Measurements from ENCODE around the gene BDH2. TPM values are rescaled to one million over a fixed set of nuclear protein-coding genes. Genes with fewer than 3 reads are reported as not detected.

Gene BDH2
- total RNA-seq, 1 donor from 2014 or later = 42.0 TPM

DNA sequence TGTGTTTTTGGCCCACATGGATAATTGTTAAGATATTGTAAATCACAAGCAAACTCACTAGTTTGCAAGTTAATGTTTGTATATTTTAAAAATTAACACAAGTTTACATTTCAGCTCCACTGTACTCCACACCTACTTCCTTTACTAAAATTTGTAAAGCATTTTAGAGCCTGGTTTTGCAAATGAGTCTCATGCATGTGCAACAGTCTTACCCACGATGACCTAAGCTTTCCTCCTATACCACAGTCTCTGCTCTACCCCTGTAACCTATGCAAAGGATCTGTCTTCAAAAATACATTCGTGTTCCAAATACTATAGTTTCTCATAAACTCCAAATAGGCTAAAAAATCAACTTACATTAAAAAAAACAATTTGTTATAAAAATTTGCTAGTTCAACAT is 10.2 kb downstream of the BDH2 start:
- Histone ChIP-seq H3K9me3 (no peaks in the 10 kb centered on the region), H3K4me1 (no peaks in the 10 kb centered on the region), H3K36me3 (peaks cover 0 to 37% of the 10 kb centered on the region in 2 donors), H3K27me3 (no peaks in the 10 kb centered on the region), H3K27ac (no peak overlapping the region), H3K4me3 (no peak overlapping the region)
- DNase-seq (ENCODE audit: extremely low spot score in 2 of 2) = no peak
- intact Hi-C loops (cut with DNase I) = no loop called here
- TF ChIP-seq POLR2AphosphoS5 (IDR thresholded peaks at IDR 0.05; ENCODE audit: insufficient read depth in 1 of 2, low read depth in 1 of 2) (no peak), POLR2A (IDR thresholded peaks at IDR 0.05) (no peak)

DNA sequence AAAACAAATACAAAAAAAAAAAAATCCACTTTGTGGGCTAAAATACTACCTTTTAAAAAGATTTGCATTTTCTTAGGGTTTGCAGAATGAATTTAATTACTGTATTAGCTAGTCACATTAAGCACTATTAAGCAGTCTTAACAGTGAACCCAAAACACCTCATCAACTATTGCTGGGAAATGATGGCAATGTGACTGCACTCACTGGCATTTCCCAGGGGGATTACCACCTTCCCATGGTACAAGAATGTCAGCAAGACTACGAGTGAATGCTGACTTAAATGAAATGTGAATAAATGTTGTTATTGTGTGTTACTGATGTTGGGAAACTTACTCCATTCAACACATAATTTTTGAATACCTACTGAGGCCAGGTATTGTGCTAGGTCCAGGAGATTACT is 13.1 kb downstream of the BDH2 start:
- intact Hi-C loops (cut with DNase I) = no loop called here
- TF ChIP-seq POLR2AphosphoS5 (IDR thresholded peaks at IDR 0.05; ENCODE audit: insufficient read depth in 1 of 2, low read depth in 1 of 2) (no peak), POLR2A (IDR thresholded peaks at IDR 0.05) (no peak)
- TF ChIP-seq, protein P1, sequence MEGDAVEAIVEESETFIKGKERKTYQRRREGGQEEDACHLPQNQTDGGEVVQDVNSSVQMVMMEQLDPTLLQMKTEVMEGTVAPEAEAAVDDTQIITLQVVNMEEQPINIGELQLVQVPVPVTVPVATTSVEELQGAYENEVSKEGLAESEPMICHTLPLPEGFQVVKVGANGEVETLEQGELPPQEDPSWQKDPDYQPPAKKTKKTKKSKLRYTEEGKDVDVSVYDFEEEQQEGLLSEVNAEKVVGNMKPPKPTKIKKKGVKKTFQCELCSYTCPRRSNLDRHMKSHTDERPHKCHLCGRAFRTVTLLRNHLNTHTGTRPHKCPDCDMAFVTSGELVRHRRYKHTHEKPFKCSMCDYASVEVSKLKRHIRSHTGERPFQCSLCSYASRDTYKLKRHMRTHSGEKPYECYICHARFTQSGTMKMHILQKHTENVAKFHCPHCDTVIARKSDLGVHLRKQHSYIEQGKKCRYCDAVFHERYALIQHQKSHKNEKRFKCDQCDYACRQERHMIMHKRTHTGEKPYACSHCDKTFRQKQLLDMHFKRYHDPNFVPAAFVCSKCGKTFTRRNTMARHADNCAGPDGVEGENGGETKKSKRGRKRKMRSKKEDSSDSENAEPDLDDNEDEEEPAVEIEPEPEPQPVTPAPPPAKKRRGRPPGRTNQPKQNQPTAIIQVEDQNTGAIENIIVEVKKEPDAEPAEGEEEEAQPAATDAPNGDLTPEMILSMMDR (IDR thresholded peaks at IDR 0.05) = no peak
- H3K27ac ChIP-seq = no peak overlapping the region
- no peaks in the 10 kb centered on the region for H3K9me3 ChIP-seq
- no peak for DNase-seq (ENCODE audit: extremely low spot score in 2 of 2)
- H3K27me3 ChIP-seq = no peaks in the 10 kb centered on the region
- H3K4me3 ChIP-seq = no peak overlapping the region
- peaks cover 0 to 41% of the 10 kb centered on the region in 2 donors for H3K36me3 ChIP-seq
- H3K4me1 ChIP-seq = no peaks in the 10 kb centered on the region

DNA sequence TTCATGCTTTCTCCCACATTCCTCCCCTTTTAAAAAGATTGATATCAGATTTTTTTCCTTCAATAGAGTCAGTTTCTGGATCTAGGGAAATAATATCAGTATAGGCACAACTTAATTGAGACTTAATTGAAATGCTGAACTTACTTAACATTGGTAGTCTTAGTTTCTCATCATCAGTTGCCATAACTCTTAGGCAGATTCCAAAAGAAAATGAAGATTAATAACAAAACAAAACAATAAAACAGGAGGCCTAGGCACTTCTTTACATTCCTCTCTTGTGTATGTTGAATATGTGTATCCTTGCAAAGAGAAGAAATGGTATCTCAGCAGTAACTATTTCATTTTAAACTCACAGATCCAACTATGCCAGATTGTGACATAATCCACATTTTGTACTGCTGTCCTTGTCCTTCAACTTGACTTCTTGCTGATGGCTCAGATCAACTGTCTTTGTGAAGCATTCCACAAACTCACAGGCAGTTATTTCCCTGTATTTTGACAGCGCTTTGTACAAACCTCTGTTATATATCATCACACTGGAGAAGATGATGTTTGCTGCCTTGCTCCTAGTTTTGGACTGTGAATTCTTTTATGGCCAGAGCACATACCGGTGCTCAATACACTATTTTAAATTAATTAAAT is 14.0 kb downstream of the BDH2 start:
- H3K4me1 ChIP-seq = no peaks in the 10 kb centered on the region
- H3K27ac ChIP-seq = no peak overlapping the region
- TF ChIP-seq, protein P1 (IDR thresholded peaks at IDR 0.05) = no peak
- H3K9me3 ChIP-seq = no peaks in the 10 kb centered on the region
- H3K36me3 ChIP-seq = peaks cover 0 to 42% of the 10 kb centered on the region in 2 donors
- DNase-seq (ENCODE audit: extremely low spot score in 2 of 2) = no peak
- no peak overlapping the region for H3K4me3 ChIP-seq
- intact Hi-C loops (cut with DNase I) = no loop called here
- H3K27me3 ChIP-seq = no peaks in the 10 kb centered on the region

DNA sequence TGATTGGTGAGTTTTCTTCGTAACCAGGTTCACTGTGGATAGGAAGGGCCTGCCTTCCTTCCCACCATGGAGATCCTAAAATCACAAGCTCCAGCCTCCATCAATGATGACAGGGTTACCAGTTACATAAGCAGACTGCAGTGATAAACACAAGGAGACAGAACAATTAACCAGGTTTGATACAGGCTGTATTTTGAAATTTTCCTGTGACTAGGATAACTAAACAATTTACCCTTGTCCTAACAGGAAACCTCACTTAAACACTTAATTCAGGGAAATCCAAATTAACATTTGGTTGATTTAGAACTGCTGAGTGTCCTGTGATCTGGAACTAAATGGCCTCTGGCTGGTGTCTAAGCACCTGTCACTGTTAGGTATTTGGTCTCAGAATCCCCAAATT is 20.0 kb downstream of the BDH2 start:
- Histone ChIP-seq H3K9me3 (no peaks in the 10 kb centered on the region), H3K4me3 (no peak overlapping the region), H3K27ac (no peak overlapping the region), H3K27me3 (no peaks in the 10 kb centered on the region), H3K4me1 (peaks cover 16% of the 10 kb centered on the region), H3K36me3 (peaks cover 0 to 16% of the 10 kb centered on the region in 2 donors)
- no peak for DNase-seq (ENCODE audit: extremely low spot score in 2 of 2)
- intact Hi-C loops (cut with DNase I) = loop anchor here (5.0 kb wide), 1 partner anchor 252 kb away; the partner anchor contains the start of gene UBE2D3
- no peak for TF ChIP-seq POLR2AphosphoS5 (IDR thresholded peaks at IDR 0.05; ENCODE audit: insufficient read depth in 1 of 2, low read depth in 1 of 2)
- no peak for TF ChIP-seq POLR2A (IDR thresholded peaks at IDR 0.05)
- TF ChIP-seq, protein P1 (IDR thresholded peaks at IDR 0.05) = no peak

DNA sequence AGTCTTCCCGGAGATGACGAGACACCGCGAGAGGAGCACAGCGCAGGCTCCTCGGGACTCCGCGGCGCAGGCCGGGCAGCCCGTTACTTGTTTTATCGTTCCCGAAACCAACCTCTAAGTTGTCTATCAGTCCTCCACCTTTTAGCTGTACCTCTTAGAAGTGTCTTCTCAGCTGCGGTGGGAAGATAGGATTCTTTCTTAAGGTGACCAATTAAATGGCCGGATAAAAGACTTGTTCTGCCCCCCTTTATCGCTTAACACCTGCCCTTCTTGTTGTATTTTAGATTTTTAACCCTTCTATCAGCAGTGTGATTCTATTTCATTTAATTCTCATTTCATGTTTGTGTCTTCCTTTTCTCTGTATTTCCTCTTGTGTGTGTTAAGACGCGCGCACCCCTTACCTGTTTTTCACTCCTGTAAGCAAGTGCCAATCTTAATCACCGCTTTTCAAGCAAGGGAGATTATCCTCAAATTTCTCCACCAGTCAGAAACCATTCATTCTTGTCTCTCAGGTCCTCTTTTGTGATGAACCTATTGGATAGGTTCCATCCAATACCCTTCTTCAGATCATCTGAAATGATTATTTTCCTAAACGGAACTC is 22.8 kb downstream of the BDH2 start, which contains the start of gene SLC9B2:
SLC9B2 (minus strand) TSS at position 15 of the 601 bp plus-strand sequence. CDS start 9,211 bp downstream, outside the sequence.
- no peak for DNase-seq (ENCODE audit: extremely low spot score in 2 of 2)
- Histone ChIP-seq H3K27me3 (no peaks in the 10 kb centered on the region), H3K27ac (peak within 1 kb of the TSS; percentile 93), H3K36me3 (peaks cover 0 to 14% of the 10 kb centered on the region in 2 donors), H3K9me3 (no peaks in the 10 kb centered on the region), H3K4me1 (peaks cover 20% of the 10 kb centered on the region), H3K4me3 (peak within 1 kb of the TSS; percentile 65 to 78)
- TF ChIP-seq POLR2A (IDR thresholded peaks at IDR 0.05) (no peak), POLR2AphosphoS5 (IDR thresholded peaks at IDR 0.05; ENCODE audit: insufficient read depth in 1 of 2, low read depth in 1 of 2) (peak in 1 of 2 donors; percentile 31)
- intact Hi-C loops (cut with DNase I) = loop anchor here (5.0 kb wide), 1 partner anchor 250 kb away; the partner anchor contains the start of gene UBE2D3

Measured in vagina (tissue), 2 donors.